RWPE1 (cell line): Measurements from ENCODE around the gene ABHD5.
"Not testable (repeated sequence)": the region's sequence is repeated elsewhere in the genome, so short reads cannot be mapped to it uniquely, and the experiment has no call there.

Source experiments
- CTCF ChIA-PET: fragments of 350-600 bp; sonication (Branson Sonifier 250); formaldehyde crosslinking; extraction: SDS; loops from one replicate; lab custom pipeline; 2021; lab: Yijun Ruan, JAX
- POLR2A ChIA-PET: fragments of 400-600 bp; formaldehyde crosslinking; extraction: SDS; loops from one replicate; lab custom pipeline; 2020; ENCODE audit warnings: antibody characterized with exemption; ENCODE audit not compliant: low non-redundant PET; lab: Yijun Ruan, JAX
- DNase-seq: peaks from one replicate; pipeline ENCODE4 v3.0.0; 2012; ENCODE audit warnings: low spot score
- H3K27ac ChIP-seq: fragments of 450-650 bp; 2 replicates; pipeline ENCODE4 v1.5.1; 2017
- CTCF ChIP-seq: fragments of 450-650 bp; conservative IDR thresholded peaks from 2 replicates; pipeline ENCODE4 v1.5.1; 2017; ENCODE audit warnings: low read depth, mild to moderate bottlenecking

ABHD5 gene

GRCh38 chr3:43674345-43675085 lies 16.2 kb upstream of the ABHD5 start:
- no peak for TF ChIP-seq CTCF
- H3K27ac ChIP-seq = no peak overlapping the region
- no peak for DNase-seq
- ChIA-PET POLR2A (no interaction called here), CTCF (no interaction called here)

- no peak for TF ChIP-seq CTCF
- DNase-seq = no peak
- ChIA-PET CTCF (no interaction called here), POLR2A (no interaction called here)
- no peak overlapping the region for H3K27ac ChIP-seq
Observed at GRCh38 chr3:43675593-43675992, 15.1 kb upstream of the ABHD5 start.

- no peak overlapping the region for H3K27ac ChIP-seq
- POLR2A ChIA-PET = no interaction called here
- CTCF ChIA-PET = no interaction called here
Observed at GRCh38 chr3:43676441-43676840, 14.3 kb upstream of the ABHD5 start.

GRCh38 chr3:43678375-43678774 lies 12.4 kb upstream of the ABHD5 start:
- H3K27ac ChIP-seq, CTCF ChIA-PET, POLR2A ChIA-PET, DNase-seq: not testable (repeated sequence)

More at GRCh38 chr3:43676441-43676840, 14.3 kb upstream of the ABHD5 start:
- TF ChIP-seq CTCF = no peak
- DNase-seq = no peak

GRCh38 chr3:43678887-43679449 lies 11.8 kb upstream of the ABHD5 start:
- DNase-seq, CTCF ChIA-PET, H3K27ac ChIP-seq, POLR2A ChIA-PET: not testable (repeated sequence)

GRCh38 chr3:43680857-43681256 lies 9.9 kb upstream of the ABHD5 start:
- POLR2A ChIA-PET, DNase-seq, H3K27ac ChIP-seq, CTCF ChIA-PET: not testable (repeated sequence)

GRCh38 chr3:43684944-43685343 lies 5.8 kb upstream of the ABHD5 start:
- no peak for TF ChIP-seq CTCF
- no peak overlapping the region for H3K27ac ChIP-seq
- no peak for DNase-seq
- ChIA-PET POLR2A (no interaction called here), CTCF (no interaction called here)

GRCh38 chr3:43685921-43686320 lies 4.8 kb upstream of the ABHD5 start:
- no peak for DNase-seq
- H3K27ac ChIP-seq = no peak overlapping the region
- no peak for TF ChIP-seq CTCF
- CTCF ChIA-PET = no interaction called here
- POLR2A ChIA-PET = no interaction called here
